SK-N-SH (cell line): ENCODE data around the gene MAP4K3. TPM values are rescaled to one million over a fixed set of nuclear protein-coding genes. Genes with fewer than 3 reads are reported as not detected.

Experiments used
- CTCF ChIA-PET: fragments of 300-600, 350-600 bp; formaldehyde crosslinking; extraction: SDS; loops from one replicate; lab custom pipeline; 2021; lab: Yijun Ruan, JAX
- POLR2A ChIA-PET: fragments of 350-600 bp; sonication (Branson Sonifier 250); formaldehyde crosslinking; extraction: SDS; loops from one replicate; lab custom pipeline; 2020; ENCODE audit warnings: antibody characterized with exemption, inconsistent platforms; lab: Yijun Ruan, JAX
- DNase-seq: peaks from one replicate; pipeline ENCODE4 v3.0.0; 2012
- H2AFZ ChIP-seq: fragments of 200-600 bp; sonication (generic); 2 replicates; pipeline ENCODE4 v1.8.1; 2016; ENCODE audit warnings: antibody characterized with exemption, mild to moderate bottlenecking, low read depth
- H3F3A ChIP-seq: fragments of 200-600 bp; sonication (generic); replicated peaks from 2 replicates; pipeline ENCODE3; 2016; ENCODE audit warnings: antibody characterized with exemption, mild to moderate bottlenecking; ENCODE audit not compliant: insufficient read depth
- H3K27ac ChIP-seq, 2 experiments: fragments of 200-500 bp in 1 of 2; fragments of 200-600 bp in 1 of 2; sonication (Bioruptor generic) in 1 of 2; sonication (generic), shearing (Covaris generic) in 1 of 2; 2 replicates each; pipeline versions ENCODE4 v1.5.1 to v1.6.1; 2014 to 2016; ENCODE audit warnings: low read depth in 2 of 2, inconsistent platforms in 1 of 2, low read length in 1 of 2, mild to moderate bottlenecking in 1 of 2, mixed read lengths in 1 of 2
- H3K27me3 ChIP-seq: fragments of 200-600 bp; sonication (generic), shearing (Covaris generic); 2 replicates; pipeline ENCODE4 v1.6.1; 2016; ENCODE audit warnings: mixed run types; ENCODE audit not compliant: insufficient read depth
- H3K36me3 ChIP-seq, 2 experiments: fragments of 200-500 bp in 1 of 2; fragments of 200-600 bp in 1 of 2; sonication (Bioruptor generic) in 1 of 2; sonication (generic) in 1 of 2; replicated peaks in 1 of 2; 2 replicates each; pipeline versions ENCODE3 to v1.5.1; 2014 to 2016; ENCODE audit warnings: low read length in 1 of 2, mild to moderate bottlenecking in 1 of 2; ENCODE audit not compliant: insufficient read depth in 2 of 2, control insufficient read depth in 1 of 2
- H3K4me1 ChIP-seq, 2 experiments: fragments of 200-500 bp in 1 of 2; fragments of 200-600 bp in 1 of 2; sonication (Bioruptor generic) in 1 of 2; sonication (generic), shearing (Covaris generic) in 1 of 2; 2 replicates each; pipeline versions ENCODE4 v1.5.1 to v1.6.1; 2014 to 2016; ENCODE audit warnings: low read depth in 1 of 2, low read length in 1 of 2, mixed run types in 1 of 2; ENCODE audit not compliant: insufficient read depth in 2 of 2, control insufficient read depth in 1 of 2
- H3K4me2 ChIP-seq: fragments of 200-600 bp; sonication (generic), shearing (Covaris generic); 2 replicates; pipeline ENCODE4 v1.6.1; 2017; ENCODE audit warnings: mixed run types
- H3K4me3 ChIP-seq, 2 experiments: fragments of 200-500 bp in 1 of 2; fragments of 200-600 bp in 1 of 2; sonication (Bioruptor generic) in 1 of 2; sonication (generic), shearing (Covaris generic) in 1 of 2; 2 replicates each; pipeline versions ENCODE4 v1.5.1 to v1.8.1; 2014 to 2016; ENCODE audit warnings: low read depth in 2 of 2, inconsistent platforms in 1 of 2, low read length in 1 of 2, mild to moderate bottlenecking in 1 of 2, mixed read lengths in 1 of 2, moderate library complexity in 1 of 2
- H3K79me2 ChIP-seq: fragments of 200-600 bp; sonication (generic); 2 replicates; pipeline ENCODE4 v1.8.1; 2017; ENCODE audit warnings: mild to moderate bottlenecking; ENCODE audit not compliant: insufficient read depth
- H3K9ac ChIP-seq: fragments of 200-600 bp; sonication (generic); 2 replicates; pipeline ENCODE4 v1.6.1; 2017; ENCODE audit warnings: mixed run types
- H3K9me2 ChIP-seq: fragments of 200-600 bp; sonication (generic); 2 replicates; pipeline ENCODE4 v1.6.1; 2017; ENCODE audit warnings: mixed run types
- H3K9me3 ChIP-seq: fragments of 200-600 bp; sonication (generic); 2 replicates; pipeline ENCODE4 v1.6.1; 2017; ENCODE audit warnings: mixed run types, mild to moderate bottlenecking, moderate library complexity
- H4K20me1 ChIP-seq: fragments of 200-600 bp; sonication (generic); 2 replicates; pipeline ENCODE4 v1.6.1; 2017; ENCODE audit warnings: mild to moderate bottlenecking, mixed run types; ENCODE audit not compliant: insufficient read depth
- JUND ChIP-seq: IDR thresholded peaks from 2 replicates; pipeline ENCODE4 v1.4.0; 2012
- RFX5 ChIP-seq: IDR thresholded peaks from 2 replicates; pipeline ENCODE4 v1.6.1; 2012; ENCODE audit warnings: mild to moderate bottlenecking, improper control_type of control experiment, low read length
- RXRA ChIP-seq: IDR thresholded peaks from 2 replicates; pipeline ENCODE4 v1.4.0; 2012; ENCODE audit warnings: low read depth, mild to moderate bottlenecking, borderline replicate concordance
- SIN3A ChIP-seq: IDR thresholded peaks from 2 replicates; pipeline ENCODE4 v1.6.1; 2012; ENCODE audit warnings: low read depth, mild to moderate bottlenecking, low read length, moderate library complexity, borderline replicate concordance
- TAF1 ChIP-seq: IDR thresholded peaks from 2 replicates; pipeline ENCODE4 v1.6.1; 2012; ENCODE audit warnings: low read depth, mild to moderate bottlenecking, low read length, moderate library complexity, borderline replicate concordance
- TEAD4 ChIP-seq: IDR thresholded peaks from 2 replicates; pipeline ENCODE4 v1.4.0; 2012; ENCODE audit warnings: mild to moderate bottlenecking, borderline replicate concordance; ENCODE audit not compliant: insufficient read depth
- YY1 ChIP-seq: IDR thresholded peaks from 2 replicates; pipeline ENCODE4 v1.4.0; 2012; ENCODE audit warnings: low read depth, mild to moderate bottlenecking
- WGBS: methylation state at CpG from one replicate; pipeline ENCODE4 v1.1.6; 2017; ENCODE audit warnings: low lambda C conversion rate; 5-methylcytosine and 5-hydroxymethylcytosine counted together
- polyA plus RNA-seq, 3 experiments: library from polyadenylated mRNA; depleted of rRNA; stranded (reverse); fragments of >200 nt; gene quantifications; 2 replicates each; pipeline ENCODE4 v1.2.3, GENCODE V29; 2012
- TF ChIP-seq, protein P1 (sequence below): fragments of 200-600 bp; sonication (generic); IDR thresholded peaks from 2 replicates; pipeline ENCODE4 v1.6.1; 2017; ENCODE audit warnings: antibody characterized with exemption, mild to moderate bottlenecking, moderate library complexity
- TF ChIP-seq, protein P2 (sequence below): IDR thresholded peaks from 2 replicates; pipeline ENCODE4 v1.6.1; 2012; ENCODE audit warnings: mild to moderate bottlenecking, low read depth, low read length, moderate library complexity
- TF ChIP-seq, protein P3 (sequence below): IDR thresholded peaks from 2 replicates; pipeline ENCODE4 v1.4.0; 2012; ENCODE audit warnings: low read depth

The MAP4K3 gene
- polyA plus RNA-seq, 1 of the 3 experiments (the other 2 are of a cell fraction): 8.8 TPM

DNA sequence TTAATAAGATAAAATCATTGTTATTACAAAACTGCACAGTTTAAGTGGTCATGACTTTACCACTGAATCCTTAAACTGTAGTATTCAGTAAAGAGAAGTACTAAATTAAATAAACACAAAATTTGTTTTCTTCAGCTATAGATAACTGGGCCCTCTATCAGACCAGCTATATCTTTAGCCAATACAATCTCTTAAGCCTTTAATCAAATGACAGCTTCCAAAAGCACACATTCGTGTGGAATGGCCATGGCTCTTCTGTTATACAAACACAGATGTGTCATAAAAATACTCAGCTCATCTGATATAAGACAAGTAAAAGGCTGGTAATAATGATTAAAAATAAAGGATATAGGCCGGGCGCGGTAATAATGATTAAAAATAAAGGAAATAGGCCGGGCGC lies 135.7 kb downstream of the MAP4K3 start:
- 95% methylated on average over 6 of the region's 6 CpGs for WGBS
- Histone ChIP-seq H3K36me3 (peaks cover 7 to 23% of the 10 kb centered on the region in 2 experiments), H3K27ac (no peak overlapping the region), H3K4me3 (no peak overlapping the region), H3K9me2 (no peaks in the 10 kb centered on the region), H3K4me1 (no peaks in the 10 kb centered on the region; a peak in 1 of 4 replicates), H2AFZ (no peak overlapping the region), H3K27me3 (no peaks in the 10 kb centered on the region), H3F3A (no peaks in the 10 kb centered on the region), H4K20me1 (no peaks in the 10 kb centered on the region), H3K79me2 (no peaks in the 10 kb centered on the region), H3K9me3 (no peaks in the 10 kb centered on the region), H3K4me2 (no peak overlapping the region), H3K9ac (no peak overlapping the region)
- TF ChIP-seq YY1 (no peak), TEAD4 (no peak), RXRA (no peak), JUND (no peak), SIN3A (no peak), TAF1 (no peak), RFX5 (no peak)
- TF ChIP-seq, protein P1, sequence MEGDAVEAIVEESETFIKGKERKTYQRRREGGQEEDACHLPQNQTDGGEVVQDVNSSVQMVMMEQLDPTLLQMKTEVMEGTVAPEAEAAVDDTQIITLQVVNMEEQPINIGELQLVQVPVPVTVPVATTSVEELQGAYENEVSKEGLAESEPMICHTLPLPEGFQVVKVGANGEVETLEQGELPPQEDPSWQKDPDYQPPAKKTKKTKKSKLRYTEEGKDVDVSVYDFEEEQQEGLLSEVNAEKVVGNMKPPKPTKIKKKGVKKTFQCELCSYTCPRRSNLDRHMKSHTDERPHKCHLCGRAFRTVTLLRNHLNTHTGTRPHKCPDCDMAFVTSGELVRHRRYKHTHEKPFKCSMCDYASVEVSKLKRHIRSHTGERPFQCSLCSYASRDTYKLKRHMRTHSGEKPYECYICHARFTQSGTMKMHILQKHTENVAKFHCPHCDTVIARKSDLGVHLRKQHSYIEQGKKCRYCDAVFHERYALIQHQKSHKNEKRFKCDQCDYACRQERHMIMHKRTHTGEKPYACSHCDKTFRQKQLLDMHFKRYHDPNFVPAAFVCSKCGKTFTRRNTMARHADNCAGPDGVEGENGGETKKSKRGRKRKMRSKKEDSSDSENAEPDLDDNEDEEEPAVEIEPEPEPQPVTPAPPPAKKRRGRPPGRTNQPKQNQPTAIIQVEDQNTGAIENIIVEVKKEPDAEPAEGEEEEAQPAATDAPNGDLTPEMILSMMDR: no peak
- TF ChIP-seq, protein P2, sequence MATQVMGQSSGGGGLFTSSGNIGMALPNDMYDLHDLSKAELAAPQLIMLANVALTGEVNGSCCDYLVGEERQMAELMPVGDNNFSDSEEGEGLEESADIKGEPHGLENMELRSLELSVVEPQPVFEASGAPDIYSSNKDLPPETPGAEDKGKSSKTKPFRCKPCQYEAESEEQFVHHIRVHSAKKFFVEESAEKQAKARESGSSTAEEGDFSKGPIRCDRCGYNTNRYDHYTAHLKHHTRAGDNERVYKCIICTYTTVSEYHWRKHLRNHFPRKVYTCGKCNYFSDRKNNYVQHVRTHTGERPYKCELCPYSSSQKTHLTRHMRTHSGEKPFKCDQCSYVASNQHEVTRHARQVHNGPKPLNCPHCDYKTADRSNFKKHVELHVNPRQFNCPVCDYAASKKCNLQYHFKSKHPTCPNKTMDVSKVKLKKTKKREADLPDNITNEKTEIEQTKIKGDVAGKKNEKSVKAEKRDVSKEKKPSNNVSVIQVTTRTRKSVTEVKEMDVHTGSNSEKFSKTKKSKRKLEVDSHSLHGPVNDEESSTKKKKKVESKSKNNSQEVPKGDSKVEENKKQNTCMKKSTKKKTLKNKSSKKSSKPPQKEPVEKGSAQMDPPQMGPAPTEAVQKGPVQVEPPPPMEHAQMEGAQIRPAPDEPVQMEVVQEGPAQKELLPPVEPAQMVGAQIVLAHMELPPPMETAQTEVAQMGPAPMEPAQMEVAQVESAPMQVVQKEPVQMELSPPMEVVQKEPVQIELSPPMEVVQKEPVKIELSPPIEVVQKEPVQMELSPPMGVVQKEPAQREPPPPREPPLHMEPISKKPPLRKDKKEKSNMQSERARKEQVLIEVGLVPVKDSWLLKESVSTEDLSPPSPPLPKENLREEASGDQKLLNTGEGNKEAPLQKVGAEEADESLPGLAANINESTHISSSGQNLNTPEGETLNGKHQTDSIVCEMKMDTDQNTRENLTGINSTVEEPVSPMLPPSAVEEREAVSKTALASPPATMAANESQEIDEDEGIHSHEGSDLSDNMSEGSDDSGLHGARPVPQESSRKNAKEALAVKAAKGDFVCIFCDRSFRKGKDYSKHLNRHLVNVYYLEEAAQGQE: no peak
- TF ChIP-seq, protein P3, sequence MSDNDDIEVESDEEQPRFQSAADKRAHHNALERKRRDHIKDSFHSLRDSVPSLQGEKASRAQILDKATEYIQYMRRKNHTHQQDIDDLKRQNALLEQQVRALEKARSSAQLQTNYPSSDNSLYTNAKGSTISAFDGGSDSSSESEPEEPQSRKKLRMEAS: no peak
- ChIA-PET CTCF (interaction anchor here (1.1 kb wide), 1 partner anchor 10 kb away, joined by 5 read pairs; no protein-coding TSS in a partner anchor), POLR2A (no interaction called here)
- no peak for DNase-seq
